HFFc6 (cell line): ENCODE results near the gene TAF12. TPM values are rescaled to one million over a fixed set of nuclear protein-coding genes. Genes with fewer than 3 reads are reported as not detected.
A peak's percentile ranks its signal among the peaks of the same experiment; 100 is the strongest.
"Not testable (repeated sequence)": the region's sequence is repeated elsewhere in the genome, so short reads cannot be mapped to it uniquely, and the experiment has no call there.

ENCODE experiments used
- DNase-seq: peaks from one replicate; pipeline ENCODE4 v3.0.0-alpha.2; 2018
- H3K27ac Mint-ChIP-seq: 2 replicates; pipeline ENCODE4 v1.8.0; 2020; ENCODE audit warnings: mild to moderate bottlenecking, mixed read lengths
- H3K27me3 Mint-ChIP-seq: 2 replicates; pipeline ENCODE4 v1.8.0; 2021; ENCODE audit warnings: mild to moderate bottlenecking, moderate library complexity, mixed read lengths; ENCODE audit not compliant: insufficient read depth
- H3K36me3 Mint-ChIP-seq: 2 replicates; pipeline ENCODE4 v1.8.0; 2021; ENCODE audit warnings: low read depth, mixed read lengths
- H3K4me1 Mint-ChIP-seq: 2 replicates; pipeline ENCODE4 v1.8.0; 2020; ENCODE audit warnings: low read depth, mixed read lengths
- H3K4me3 Mint-ChIP-seq: 2 replicates; pipeline ENCODE4 v1.8.0; 2020; ENCODE audit warnings: mild to moderate bottlenecking, moderate library complexity, mixed read lengths
- H3K9me3 Mint-ChIP-seq: 2 replicates; pipeline ENCODE4 v1.8.0; 2020; ENCODE audit warnings: mild to moderate bottlenecking, mixed read lengths
- CTCF ChIP-seq: fragments of 200-600 bp; sonication (generic); IDR thresholded peaks from 2 replicates; pipeline ENCODE4 v1.5.0; 2021; ENCODE audit warnings: antibody characterized with exemption, mild to moderate bottlenecking
- total RNA-seq, 6 experiments: library from RNA; stranded (reverse); fragmentation: NEBNext Ultra II Directional; extraction: Animal tissue kit (Norgen Biotek cat#: 25700); gene quantifications; 2 replicates in 1 of 6; 3 replicates in 5 of 6; pipeline ENCODE4 v1.2.3, GENCODE V29; 2021

Gene TAF12
- total RNA-seq, 6 experiments from 2014 or later = 32.0 to 40.7 (median 35.9) TPM

- no peak overlapping the region for H3K27ac Mint-ChIP-seq
- peaks cover 26% of the 10 kb centered on the region for H3K36me3 Mint-ChIP-seq
- DNase-seq = no peak
- TF ChIP-seq CTCF = no peak
- H3K27me3 Mint-ChIP-seq = peaks cover 2% of the 10 kb centered on the region
- peaks cover 9% of the 10 kb centered on the region for H3K4me1 Mint-ChIP-seq
- H3K9me3 Mint-ChIP-seq = no peaks in the 10 kb centered on the region
- no peak overlapping the region for H3K4me3 Mint-ChIP-seq
These were observed 69.3 kb downstream of the TAF12 start for GRCh38 chr1:28573564-28573963.

GRCh38 chr1:28572891-28573290, 70.0 kb downstream of the TAF12 start:
- H3K36me3 Mint-ChIP-seq = peaks cover 23% of the 10 kb centered on the region
- not testable (repeated sequence) for H3K4me1 Mint-ChIP-seq, H3K27me3 Mint-ChIP-seq, H3K9me3 Mint-ChIP-seq, H3K4me3 Mint-ChIP-seq, H3K27ac Mint-ChIP-seq
- DNase-seq = peak; percentile 59

- Mint-ChIP-seq H3K27me3 (no peaks in the 10 kb centered on the region; the same call in 1 of the 2 replicates), H3K4me3 (no peak overlapping the region), H3K4me1 (no peaks in the 10 kb centered on the region), H3K27ac (peak overlapping the region; percentile 24; the same call in 1 of the 2 replicates), H3K36me3 (peaks cover 20% of the 10 kb centered on the region), H3K9me3 (no peaks in the 10 kb centered on the region)
- no peak for TF ChIP-seq CTCF
- no peak for DNase-seq
These were observed 71.0 kb downstream of the TAF12 start for GRCh38 chr1:28571911-28572310.

- H3K27me3 Mint-ChIP-seq = no peaks in the 10 kb centered on the region; the same call in 1 of the 2 replicates
- H3K9me3 Mint-ChIP-seq = no peaks in the 10 kb centered on the region
- DNase-seq = no peak
- H3K27ac Mint-ChIP-seq = no peak overlapping the region
- peaks cover 29% of the 10 kb centered on the region for H3K36me3 Mint-ChIP-seq
- no peak for TF ChIP-seq CTCF
- no peaks in the 10 kb centered on the region for H3K4me1 Mint-ChIP-seq
- H3K4me3 Mint-ChIP-seq = no peak overlapping the region
These were observed 75.9 kb downstream of the TAF12 start for GRCh38 chr1:28566931-28567330.

GRCh38 chr1:28565726-28566125, 77.1 kb downstream of the TAF12 start:
- no peak for TF ChIP-seq CTCF
- no peaks in the 10 kb centered on the region for H3K9me3 Mint-ChIP-seq
- no peak overlapping the region for H3K4me3 Mint-ChIP-seq
- no peak overlapping the region for H3K27ac Mint-ChIP-seq
- no peaks in the 10 kb centered on the region for H3K27me3 Mint-ChIP-seq
- H3K4me1 Mint-ChIP-seq = no peaks in the 10 kb centered on the region
- DNase-seq = no peak
- peaks cover 30% of the 10 kb centered on the region for H3K36me3 Mint-ChIP-seq

- Mint-ChIP-seq H3K27me3 (no peaks in the 10 kb centered on the region), H3K27ac (no peak overlapping the region), H3K4me3 (no peak overlapping the region), H3K9me3 (no peaks in the 10 kb centered on the region), H3K4me1 (no peaks in the 10 kb centered on the region), H3K36me3 (peaks cover 36% of the 10 kb centered on the region)
- TF ChIP-seq CTCF = no peak
- DNase-seq = no peak
These were observed 77.8 kb downstream of the TAF12 start for GRCh38 chr1:28565040-28565439.
